ENCODE data around the gene HLTF. TPM values are rescaled to one million over a fixed set of nuclear protein-coding genes. Genes with fewer than 3 reads are reported as not detected.

The HLTF gene
- total and polyA plus RNA-seq, 2 of the 13 experiments (the other 11 are each of a cell fraction or from before 2014, with no cell fraction given) = 12.0 to 22.9 TPM

GRCh38 chr3:149120051-149120972 is 34.0 kb upstream of the HLTF start (continued):
- TF ChIP-seq ZNF530 (CRISPR knock-in tag; IDR thresholded peaks at IDR 0.05; ENCODE audit: low read depth) (no peak), ZNF597 (CRISPR knock-in tag; IDR thresholded peaks at IDR 0.05) (no peak), STAT6 (CRISPR knock-in tag; IDR thresholded peaks at IDR 0.05; ENCODE audit: borderline replicate concordance) (no peak), ZNF337 (CRISPR knock-in tag; IDR thresholded peaks at IDR 0.05; ENCODE audit: borderline replicate concordance, low read depth) (no peak), ZNF841 (CRISPR knock-in tag; IDR thresholded peaks at IDR 0.05; ENCODE audit: borderline replicate concordance) (no peak), MIXL1 (CRISPR knock-in tag; IDR thresholded peaks at IDR 0.05) (0 out of 2 replicates have a peak, but pooled peaks have one; percentile 31), DMAP1 (CRISPR knock-in tag; IDR thresholded peaks at IDR 0.05) (no peak), ZNF446 (CRISPR knock-in tag; IDR thresholded peaks at IDR 0.05) (no peak), LBX2 (CRISPR knock-in tag; IDR thresholded peaks at IDR 0.05; ENCODE audit: borderline replicate concordance) (no peak), AHR (CRISPR knock-in tag; IDR thresholded peaks at IDR 0.05) (no peak), CEBPG (CRISPR knock-in tag; IDR thresholded peaks at IDR 0.05) (no peak), SIN3B (IDR thresholded peaks at IDR 0.05; ENCODE audit: low read length) (no peak), KDM4B (CRISPR knock-in tag; IDR thresholded peaks at IDR 0.05) (no peak), ZNF781 (CRISPR knock-in tag; IDR thresholded peaks at IDR 0.05; ENCODE audit: borderline replicate concordance, not compliant biosample characterization) (no peak), HNRNPK (IDR thresholded peaks at IDR 0.05; ENCODE audit: low read depth, low read length, poor library complexity, severe bottlenecking) (peak; percentile 73), ZNF709 (CRISPR knock-in tag; IDR thresholded peaks at IDR 0.05) (no peak), TFDP2 (CRISPR knock-in tag; IDR thresholded peaks at IDR 0.05) (no peak), TAF15 (IDR thresholded peaks at IDR 0.05; ENCODE audit: low read depth, low read length, poor library complexity, severe bottlenecking) (no peak)
- TF ChIP-seq, protein P1, sequence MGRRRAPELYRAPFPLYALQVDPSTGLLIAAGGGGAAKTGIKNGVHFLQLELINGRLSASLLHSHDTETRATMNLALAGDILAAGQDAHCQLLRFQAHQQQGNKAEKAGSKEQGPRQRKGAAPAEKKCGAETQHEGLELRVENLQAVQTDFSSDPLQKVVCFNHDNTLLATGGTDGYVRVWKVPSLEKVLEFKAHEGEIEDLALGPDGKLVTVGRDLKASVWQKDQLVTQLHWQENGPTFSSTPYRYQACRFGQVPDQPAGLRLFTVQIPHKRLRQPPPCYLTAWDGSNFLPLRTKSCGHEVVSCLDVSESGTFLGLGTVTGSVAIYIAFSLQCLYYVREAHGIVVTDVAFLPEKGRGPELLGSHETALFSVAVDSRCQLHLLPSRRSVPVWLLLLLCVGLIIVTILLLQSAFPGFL (CRISPR knock-in tag; IDR thresholded peaks at IDR 0.05) = no peak
- TF ChIP-seq, protein P2, sequence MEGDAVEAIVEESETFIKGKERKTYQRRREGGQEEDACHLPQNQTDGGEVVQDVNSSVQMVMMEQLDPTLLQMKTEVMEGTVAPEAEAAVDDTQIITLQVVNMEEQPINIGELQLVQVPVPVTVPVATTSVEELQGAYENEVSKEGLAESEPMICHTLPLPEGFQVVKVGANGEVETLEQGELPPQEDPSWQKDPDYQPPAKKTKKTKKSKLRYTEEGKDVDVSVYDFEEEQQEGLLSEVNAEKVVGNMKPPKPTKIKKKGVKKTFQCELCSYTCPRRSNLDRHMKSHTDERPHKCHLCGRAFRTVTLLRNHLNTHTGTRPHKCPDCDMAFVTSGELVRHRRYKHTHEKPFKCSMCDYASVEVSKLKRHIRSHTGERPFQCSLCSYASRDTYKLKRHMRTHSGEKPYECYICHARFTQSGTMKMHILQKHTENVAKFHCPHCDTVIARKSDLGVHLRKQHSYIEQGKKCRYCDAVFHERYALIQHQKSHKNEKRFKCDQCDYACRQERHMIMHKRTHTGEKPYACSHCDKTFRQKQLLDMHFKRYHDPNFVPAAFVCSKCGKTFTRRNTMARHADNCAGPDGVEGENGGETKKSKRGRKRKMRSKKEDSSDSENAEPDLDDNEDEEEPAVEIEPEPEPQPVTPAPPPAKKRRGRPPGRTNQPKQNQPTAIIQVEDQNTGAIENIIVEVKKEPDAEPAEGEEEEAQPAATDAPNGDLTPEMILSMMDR (CRISPR knock-in tag; IDR thresholded peaks at IDR 0.05) = peak; percentile 78
